HG03196 (cell line): Measurements from ENCODE around the gene SLC29A4.
"Not testable (repeated sequence)": the region's sequence is repeated elsewhere in the genome, so short reads cannot be mapped to it uniquely, and the experiment has no call there.

Experiments
- ATAC-seq: cut with Tn5 transposase; IDR thresholded peaks from one replicate; pipeline ENCODE4 v1.9.1; 2021; ENCODE audit not compliant: unreplicated experiment

Gene SLC29A4

DNA sequence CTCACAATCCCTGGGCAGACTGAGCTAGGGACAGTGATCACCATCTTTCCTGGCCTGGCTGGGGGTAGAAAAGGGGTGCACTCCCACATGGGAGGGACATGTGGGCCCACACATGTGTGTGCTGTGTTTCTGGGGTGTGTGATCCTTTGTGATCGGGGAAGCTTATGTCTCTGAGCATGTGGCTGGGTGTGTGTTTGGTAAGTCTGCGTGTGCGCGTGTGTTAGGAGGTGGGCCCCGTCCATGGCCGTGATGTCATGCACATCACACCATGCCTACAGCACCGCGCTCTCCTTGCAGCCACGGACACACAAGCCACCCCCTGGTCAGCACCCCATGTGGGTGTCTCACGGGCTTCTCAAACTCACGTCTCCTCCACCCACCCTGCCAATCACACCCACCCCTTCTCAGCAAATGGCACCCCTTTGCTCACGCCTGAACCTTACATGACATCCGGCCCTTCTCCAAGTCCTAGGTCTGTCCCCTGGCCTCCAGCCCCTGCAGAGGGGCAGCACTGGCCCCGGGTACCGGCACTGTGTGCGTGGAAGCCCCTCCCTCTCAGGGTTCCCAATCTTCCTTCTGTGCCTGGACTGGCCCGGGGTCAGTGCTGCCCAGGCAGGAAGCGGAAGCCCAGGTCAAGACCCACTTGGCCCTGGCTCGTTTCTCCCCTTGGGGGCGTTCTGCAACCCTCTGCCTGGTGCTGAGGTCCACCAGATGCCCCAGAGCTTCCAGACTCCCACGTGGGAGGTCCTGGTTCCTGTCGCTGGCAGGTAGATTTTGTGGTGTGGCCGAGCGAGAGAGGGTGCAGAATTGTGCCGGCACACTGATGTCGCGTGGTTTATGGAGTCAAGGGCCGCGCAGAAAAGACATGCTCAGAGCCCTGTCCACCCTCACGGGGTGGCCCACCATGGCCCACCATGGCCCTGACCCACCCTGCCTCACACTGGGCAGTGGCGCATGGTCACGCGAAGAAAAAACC, 12.6 kb downstream of the SLC29A4 start:
- ATAC-seq, result no peak

DNA sequence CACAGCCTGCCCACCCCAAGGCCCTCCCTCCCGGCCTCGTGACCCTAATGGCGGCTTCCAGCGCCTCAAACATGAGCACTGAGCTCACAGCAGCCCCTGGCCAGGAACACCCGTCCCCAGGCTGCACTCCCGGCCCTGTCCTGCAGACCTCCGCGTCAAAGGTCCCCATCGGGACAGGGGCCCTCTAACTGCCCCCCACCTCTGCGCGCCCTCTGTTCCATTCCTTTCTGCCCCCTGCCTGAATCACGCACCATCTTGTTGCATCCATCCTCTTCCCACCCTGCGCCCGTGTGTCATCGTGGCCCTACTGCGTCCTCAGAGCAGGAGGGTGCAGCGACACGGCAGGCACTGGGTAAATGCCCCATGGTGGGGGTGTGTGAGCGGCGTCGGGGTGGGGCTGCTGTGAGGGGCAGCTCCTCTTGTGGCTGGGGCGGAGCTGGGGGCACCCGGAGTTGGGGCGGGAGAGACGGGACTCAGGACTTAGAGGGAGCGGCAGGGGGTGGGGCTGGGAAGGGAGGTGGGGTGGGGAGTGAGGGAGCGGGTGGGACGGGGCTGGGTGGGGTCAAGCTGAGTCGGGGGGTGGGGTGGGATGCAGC, 13.4 kb downstream of the SLC29A4 start:
- ATAC-seq, result no peak

DNA sequence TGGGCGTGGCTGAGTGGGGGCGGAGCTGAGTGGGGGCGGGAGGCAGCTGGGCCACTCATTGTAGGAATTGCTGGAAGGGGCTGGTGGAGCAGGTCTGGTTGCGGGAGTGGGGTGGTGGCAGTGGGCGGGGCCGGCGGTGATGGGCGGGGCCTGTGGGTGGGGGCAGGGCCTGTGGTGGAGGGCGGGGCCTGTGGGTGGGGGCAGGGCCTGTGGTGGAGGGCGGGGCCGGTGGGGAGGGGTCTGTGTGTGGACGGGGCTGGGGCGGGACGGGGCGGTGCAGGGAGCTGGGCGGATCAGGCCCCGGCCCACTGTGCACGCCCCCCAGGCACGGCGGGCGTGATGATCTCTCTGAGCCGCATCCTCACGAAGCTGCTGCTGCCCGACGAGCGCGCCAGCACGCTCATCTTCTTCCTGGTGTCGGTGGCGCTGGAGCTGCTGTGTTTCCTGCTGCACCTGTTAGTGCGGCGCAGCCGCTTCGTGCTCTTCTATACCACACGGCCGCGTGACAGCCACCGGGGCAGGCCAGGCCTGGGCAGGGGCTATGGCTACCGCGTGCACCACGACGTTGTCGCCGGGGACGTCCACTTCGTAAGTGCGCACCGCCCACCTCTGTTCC, 14.0 kb downstream of the SLC29A4 start:
- ATAC-seq, result no peak

DNA sequence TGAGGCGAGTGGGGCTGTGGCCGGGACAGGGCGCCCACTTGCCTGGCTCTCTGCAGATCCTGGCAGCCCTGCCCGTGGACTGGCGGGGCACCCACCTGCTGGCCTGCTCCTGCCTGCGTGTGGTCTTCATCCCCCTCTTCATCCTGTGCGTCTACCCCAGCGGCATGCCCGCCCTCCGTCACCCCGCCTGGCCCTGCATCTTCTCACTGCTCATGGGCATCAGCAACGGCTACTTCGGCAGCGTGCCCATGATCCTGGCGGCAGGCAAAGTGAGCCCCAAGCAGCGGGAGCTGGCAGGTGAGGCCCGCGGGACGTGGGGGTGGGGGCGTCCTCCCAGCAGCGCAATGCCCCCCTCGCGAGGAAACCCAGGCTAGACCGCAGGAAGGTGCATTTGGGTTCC, 17.6 kb downstream of the SLC29A4 start:
- ATAC-seq, result no peak

DNA sequence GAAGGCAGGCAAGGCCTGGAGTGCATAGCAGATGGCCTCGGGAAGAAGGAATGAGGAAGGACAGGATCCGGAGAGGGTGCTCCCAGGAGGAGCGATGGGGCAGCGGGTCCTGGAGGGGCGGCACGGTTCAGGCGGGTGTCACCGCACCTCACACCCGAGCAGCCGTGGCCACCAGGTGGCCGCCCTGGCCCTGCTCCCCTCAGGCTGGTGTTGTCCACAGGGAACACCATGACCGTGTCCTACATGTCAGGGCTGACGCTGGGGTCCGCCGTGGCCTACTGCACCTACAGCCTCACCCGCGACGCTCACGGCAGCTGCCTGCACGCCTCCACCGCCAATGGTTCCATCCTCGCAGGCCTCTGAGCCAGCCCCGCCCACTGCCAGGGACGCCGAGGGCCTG, 19.8 kb downstream of the SLC29A4 start:
- no peak for ATAC-seq

DNA sequence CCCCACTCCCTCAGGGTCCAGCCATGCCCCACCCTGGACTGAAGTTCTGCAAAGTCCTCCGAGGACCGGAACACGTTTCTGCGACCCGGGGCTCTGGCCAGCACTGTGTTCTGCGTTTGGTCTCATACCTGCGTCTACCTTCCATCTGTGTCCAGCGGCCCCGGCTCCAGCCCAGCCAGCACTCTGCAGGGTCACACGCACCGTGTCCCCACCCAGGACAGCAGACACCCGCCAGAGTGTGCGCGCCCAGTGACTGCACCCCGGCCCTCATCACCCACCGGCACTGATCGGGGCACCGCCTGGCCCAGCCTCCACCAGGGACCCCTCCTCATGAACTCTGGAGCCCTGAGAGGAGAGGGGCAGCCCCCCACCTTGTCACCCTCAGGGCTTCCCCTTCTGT, 20.3 kb downstream of the SLC29A4 start:
- ATAC-seq, result no peak

DNA sequence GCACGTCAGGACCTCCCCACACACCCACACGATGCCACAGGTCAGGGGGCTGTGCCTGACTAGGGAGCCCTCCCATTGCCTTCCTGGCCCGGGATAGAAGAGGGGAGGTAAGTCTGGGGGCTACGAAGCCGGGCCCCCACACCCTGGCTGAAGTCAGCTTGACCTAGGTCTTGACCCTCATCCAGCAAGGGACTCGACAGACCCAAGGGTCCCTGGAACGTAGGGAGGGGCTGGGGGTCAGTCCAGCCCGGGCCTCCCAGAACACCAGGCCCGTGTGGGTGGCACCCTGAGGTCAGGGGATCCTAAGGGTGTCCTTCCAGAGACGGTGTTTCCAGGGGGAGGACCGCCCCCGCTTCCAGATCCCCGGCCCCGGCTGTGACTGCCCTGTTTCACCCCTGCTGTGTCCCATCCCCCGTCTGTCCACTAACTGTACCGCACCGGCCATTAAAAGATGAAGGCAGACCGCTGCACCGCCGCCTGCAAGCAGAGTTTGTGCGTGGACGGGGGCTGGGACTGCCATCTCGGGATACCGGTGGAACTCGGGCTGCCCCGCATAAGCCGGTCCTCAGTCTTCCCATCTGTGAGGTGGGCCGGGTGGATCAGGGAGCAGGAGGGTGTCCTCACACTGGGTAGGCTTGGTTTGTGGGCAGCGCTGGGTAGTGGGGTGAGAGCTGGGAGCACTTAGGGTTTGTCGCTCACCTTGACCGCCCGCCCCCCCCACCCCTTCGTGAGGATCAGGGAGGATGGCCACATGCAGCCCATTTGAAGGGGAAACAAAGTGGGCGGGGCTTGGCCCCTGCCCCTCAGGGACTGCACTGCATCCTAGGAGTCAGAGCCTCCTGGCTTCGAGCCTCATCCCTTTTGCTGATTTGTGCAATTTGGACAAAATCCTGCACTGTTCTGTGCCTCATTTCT, 21.1 kb downstream of the SLC29A4 start:
- no peak for ATAC-seq

DNA sequence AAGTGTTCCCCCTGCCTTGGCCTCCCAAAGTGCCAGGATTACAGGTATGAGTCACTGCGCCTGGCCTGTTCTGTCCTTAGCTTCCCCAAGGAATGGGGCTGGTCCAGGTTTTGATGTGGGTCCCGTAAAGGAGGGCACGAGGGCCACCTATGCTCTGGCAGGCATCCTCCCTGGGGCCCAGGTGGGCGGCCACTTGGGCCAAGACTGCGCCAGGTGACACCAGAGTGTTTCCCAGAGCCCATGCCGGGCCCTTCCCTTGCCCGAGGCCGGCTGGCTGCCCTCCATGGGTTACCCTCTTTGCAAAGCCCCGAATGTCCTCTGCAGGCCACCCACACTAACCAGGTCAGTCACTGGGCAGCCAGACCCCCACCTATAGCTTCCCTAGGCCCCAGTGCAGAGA, 22.3 kb downstream of the SLC29A4 start:
- not testable (repeated sequence) for ATAC-seq

DNA sequence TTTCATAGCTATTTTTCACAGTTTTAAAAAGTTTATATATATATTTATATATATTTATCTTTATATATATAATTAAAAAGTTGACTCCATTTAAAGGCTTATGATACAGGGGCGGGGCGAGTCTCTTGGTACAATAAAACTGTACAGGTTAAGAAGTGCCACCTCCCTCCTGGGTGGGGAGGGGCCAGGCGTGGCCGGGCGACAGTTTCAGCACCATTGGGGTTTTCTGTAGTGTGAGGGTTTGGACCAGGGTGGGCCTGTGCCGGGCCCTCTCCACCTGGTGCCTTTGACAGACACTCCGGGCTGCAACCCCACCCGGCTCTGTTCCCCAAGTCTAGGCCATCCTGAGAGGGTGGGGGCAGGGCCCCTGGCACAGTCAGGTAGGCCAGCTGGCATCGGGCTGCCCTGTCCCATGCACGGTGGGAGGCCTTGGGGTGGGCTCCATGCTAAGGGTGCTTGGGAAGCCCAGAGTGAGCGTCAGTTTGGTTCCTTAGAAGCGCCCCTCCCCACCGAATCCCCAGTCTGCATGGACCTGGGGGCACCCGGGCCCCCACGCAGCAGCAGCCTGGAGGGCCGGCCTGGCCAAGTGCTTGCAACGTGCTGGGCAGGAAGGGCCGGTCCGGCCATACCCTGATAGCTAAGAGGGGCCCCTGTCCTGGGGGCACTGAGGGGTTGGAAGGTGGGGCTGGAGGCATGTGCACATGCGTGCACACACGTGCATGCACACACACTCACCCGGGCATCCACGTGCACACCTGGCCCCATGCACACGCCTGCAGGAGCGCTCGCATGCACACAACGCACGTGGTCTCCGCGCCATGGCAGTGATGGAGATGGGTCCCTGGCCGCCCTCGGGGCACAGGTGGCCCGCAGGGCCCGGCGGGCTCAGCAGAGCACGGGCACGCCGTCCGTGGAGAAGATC, 24.7 kb downstream of the SLC29A4 start:
- ATAC-seq, result not testable (repeated sequence)

DNA sequence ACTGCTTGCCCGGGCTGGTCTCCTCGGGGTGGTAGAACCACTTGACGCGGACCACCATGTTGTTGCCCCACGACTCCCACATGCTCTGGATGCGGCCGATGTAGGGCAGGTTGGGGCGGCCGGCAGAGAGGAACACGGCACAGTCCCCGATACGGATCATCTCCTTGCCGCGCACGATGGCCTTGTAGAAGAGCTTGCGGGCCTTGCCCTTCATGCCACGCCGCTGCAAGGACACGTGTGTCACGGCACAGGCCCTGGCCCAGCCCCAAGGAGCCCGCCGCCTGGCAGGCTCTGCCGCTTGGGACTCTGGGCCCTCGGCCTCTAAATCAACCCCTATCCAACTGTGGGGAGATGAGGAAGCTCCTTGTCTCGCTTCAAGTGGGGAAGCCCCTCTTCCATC, 26.4 kb downstream of the SLC29A4 start:
- no peak for ATAC-seq

DNA sequence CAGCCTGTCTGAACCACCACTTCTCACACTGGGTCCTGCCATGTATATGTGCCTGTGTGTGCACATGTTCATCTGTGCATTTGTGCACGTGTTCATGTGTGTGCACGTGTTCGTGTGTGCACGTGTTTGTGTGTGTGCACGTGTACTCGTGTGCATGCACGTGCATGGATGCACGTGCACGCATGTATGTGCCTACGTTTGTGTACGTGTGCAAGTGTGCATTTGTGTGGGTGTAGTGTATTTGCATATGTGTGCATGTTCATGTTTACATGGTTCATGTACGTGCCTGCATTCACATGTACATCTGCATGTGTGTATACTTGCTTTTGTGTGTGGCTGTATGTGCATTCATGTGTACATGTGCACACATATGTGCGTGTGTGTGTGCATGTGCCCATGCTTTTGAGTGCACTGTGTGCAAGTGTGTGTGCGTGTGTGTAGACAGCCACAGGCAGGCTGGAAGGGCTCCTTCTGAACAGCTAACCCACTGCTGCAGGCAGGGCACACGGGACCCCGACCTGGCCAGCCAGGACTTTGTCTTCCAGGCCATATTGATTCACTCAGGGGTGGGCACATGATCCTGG, 28.2 kb downstream of the SLC29A4 start:
- ATAC-seq, result no peak

DNA sequence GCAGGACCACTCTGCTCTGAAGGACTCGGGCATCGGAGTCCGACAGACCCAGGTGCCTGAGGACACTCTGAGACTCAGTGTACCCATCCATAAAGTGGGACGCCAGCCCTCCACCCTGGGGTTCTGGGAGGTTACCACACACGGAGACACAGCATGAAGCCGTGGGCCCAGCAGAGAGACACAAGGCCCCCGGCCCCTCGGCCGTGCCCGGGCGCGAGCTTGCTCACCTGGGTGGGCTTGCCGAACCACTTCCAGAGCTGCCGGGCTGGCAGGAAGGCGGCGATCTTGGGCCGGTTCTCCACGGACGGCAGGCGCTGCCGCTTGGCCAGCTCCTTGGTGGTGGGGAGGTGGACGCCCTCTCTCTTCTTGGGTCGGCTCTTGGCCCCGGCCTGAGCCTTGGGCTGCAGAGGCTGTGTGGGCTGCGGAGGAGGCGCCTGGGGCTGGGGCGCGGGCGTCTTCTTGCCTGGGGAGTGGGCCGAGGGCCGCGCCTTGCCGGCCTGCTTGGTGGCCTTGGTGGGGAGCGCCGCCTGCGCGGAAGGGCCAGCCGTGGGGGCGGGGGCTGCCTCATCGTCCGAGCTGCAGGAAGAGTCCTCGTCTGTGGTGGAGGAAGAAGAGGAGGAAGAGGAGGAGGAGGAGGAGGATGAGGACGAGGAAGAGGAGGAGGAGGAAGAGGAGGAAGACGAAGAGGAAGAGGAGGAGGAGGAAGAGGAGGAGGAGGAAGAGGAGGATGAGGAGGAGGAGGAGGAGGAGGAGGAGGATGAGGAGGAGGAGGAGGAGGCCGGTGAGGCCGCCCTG, 29.7 kb downstream of the SLC29A4 start:
- not testable (repeated sequence) for ATAC-seq

DNA sequence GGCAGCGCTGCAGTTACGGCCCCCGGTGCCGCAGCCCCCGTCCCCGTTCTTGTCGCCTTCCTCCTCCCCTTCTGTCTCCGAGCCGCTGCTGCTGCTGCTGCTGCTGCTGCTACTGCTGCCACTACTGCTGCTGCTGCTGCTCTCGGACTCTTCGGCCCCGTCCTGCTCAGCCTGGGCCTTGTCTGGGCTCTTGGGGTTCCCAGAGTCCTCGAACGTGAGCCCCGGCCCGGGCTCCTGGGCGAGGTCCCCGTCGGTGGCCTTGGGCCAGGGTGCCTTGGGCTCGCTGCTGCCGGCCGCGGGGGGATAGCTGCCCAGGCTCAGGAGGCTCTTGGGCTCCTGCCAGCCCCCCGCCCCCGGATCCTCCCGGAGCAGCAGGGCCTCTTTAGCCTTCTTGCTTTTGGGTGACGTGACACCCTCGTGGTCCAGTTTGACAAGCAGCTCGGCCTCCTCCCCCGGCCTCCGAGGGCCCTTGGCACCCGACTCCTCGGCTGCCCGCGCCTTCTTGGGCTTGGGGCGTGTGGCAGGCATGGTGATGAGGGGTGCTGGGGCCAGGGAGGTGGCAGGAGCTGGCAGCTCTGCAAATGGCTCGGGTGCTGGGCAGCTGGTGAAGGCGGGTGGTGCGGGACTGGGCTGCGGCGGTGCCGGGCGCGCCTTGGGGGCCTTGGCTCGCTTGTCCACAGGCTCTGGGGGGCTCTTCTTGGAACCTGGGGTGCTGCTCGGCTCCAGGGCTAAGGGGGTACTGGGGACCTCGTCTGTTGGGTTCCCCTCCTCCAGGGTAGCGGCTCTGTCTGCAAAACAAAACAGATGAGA, 30.5 kb downstream of the SLC29A4 start:
- ATAC-seq, result not testable (repeated sequence)

DNA sequence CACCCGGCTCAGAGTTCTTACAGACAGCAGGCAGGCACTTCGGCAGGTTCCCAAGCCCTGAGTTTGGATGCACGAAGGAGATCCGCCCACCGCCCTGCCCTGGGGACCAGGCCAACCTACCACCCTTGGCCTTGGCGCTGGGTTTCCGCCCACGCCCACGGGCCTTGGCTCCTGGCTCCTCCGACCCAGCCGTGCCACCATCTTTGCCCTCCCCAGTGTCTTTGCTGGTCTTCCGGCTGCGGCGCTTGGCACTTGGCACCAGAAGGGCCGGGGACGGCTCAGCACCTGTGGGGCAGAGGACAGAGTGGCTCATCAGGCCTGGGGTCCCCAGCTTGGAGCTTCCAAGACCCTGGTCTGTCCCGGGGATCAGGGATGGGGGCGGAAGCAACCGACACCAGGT, 32.1 kb downstream of the SLC29A4 start:
- no peak for ATAC-seq

DNA sequence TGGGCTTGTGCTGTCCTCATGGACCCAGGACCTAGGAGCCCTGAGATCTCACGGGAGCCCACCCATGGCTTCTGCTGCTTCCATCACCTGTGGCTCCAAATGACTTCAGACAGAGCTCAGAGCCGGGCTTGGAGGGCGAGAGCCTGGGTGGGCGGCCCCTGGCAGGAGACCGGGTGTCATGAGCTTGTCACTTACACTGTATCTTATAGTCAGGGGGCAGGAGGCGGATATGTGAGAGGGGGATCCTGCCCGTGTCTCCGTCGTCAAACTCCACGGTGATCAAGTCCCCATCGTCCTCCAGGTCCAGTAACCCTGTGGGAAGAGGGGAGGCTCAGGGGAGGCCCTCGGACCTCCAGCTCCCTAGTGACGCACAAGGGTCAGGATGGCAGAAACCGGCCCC, 33.0 kb downstream of the SLC29A4 start:
- ATAC-seq, result no peak

DNA sequence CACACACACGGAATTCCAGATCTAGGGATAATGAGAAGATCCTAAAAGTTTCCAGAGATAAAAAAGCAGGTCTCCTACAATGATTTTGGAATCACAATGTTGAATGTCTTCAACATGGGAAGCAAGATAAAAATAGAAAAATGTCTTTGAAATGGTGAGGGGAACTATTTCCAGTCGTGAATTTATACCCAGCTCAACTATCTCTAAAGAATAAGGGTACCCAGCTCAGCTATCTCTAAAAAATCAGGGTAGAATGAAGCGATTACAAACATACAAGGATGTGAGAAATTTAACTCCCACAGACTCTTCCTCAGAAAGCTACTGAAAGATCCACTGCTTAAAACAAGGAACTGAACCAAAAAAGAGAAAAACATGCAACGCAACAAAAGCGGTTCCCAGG, 35.9 kb downstream of the SLC29A4 start:
- ATAC-seq, result not testable (repeated sequence)

DNA sequence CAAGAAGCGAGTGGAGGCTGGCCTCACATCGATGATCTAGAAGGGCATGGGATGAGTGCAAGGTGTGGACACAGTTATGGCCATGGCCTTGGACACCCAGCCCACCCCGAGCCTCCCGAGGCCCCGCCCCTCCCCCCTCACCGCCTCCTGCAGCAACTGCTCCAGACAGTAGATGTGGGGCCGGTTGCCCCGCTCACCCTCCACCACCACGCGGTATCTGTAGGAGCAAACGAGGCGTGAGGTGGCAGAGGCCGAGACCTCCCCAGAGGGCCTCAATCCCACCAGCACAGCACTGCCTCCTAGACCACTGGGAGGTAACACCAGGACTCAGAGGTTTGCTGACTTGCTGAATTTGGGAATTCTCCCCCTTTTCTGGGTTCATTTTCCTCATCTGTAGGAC, 37.6 kb downstream of the SLC29A4 start:
- no peak for ATAC-seq
